Measurements from ENCODE around the gene GRIN2B. TPM values are rescaled to one million over a fixed set of nuclear protein-coding genes. Genes with fewer than 3 reads are reported as not detected.

The GRIN2B gene
- total RNA-seq, 4 donors from 2014 or later: 0.13 to 0.19 TPM; not detected in 2

DNA sequence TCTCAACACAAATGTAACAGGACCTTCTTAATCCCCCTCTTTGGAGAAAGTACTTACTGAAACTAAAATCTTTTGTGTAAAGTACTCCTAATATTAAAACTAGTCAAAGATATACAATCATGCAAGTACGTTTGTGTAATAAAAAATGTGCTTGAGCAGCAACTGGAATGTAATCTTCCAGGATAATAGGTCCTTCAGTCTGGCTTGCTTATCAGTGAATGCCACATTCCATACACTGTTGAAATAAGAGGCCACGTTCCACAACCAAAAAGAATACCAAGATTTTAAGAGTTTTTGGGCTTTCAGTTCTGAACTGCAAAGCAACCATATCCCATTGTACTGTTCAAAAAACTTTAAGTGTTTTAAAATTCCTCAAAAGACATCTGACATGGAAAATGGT is 26.2 kb upstream of the GRIN2B start:
- DNase-seq: no peak
- Histone ChIP-seq H3K27me3 (no peaks in the 10 kb centered on the region), H3K27ac (no peak overlapping the region), H3K36me3 (no peaks in the 10 kb centered on the region), H3K9me3 (peaks cover 0 to under 1% (median 0%) of the 10 kb centered on the region in 3 donors), H3K4me1 (no peaks in the 10 kb centered on the region), H3K4me3 (no peak overlapping the region)
- TF ChIP-seq, protein P1, sequence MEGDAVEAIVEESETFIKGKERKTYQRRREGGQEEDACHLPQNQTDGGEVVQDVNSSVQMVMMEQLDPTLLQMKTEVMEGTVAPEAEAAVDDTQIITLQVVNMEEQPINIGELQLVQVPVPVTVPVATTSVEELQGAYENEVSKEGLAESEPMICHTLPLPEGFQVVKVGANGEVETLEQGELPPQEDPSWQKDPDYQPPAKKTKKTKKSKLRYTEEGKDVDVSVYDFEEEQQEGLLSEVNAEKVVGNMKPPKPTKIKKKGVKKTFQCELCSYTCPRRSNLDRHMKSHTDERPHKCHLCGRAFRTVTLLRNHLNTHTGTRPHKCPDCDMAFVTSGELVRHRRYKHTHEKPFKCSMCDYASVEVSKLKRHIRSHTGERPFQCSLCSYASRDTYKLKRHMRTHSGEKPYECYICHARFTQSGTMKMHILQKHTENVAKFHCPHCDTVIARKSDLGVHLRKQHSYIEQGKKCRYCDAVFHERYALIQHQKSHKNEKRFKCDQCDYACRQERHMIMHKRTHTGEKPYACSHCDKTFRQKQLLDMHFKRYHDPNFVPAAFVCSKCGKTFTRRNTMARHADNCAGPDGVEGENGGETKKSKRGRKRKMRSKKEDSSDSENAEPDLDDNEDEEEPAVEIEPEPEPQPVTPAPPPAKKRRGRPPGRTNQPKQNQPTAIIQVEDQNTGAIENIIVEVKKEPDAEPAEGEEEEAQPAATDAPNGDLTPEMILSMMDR (IDR thresholded peaks at IDR 0.05): no peak
- no peak for TF ChIP-seq POLR2A (IDR thresholded peaks at IDR 0.05)
- 17 to 26% methylated on average over 2 of the region's 2 CpGs for WGBS, 2 donors
- intact Hi-C loops (cut with DNase I): no loop called here

DNA sequence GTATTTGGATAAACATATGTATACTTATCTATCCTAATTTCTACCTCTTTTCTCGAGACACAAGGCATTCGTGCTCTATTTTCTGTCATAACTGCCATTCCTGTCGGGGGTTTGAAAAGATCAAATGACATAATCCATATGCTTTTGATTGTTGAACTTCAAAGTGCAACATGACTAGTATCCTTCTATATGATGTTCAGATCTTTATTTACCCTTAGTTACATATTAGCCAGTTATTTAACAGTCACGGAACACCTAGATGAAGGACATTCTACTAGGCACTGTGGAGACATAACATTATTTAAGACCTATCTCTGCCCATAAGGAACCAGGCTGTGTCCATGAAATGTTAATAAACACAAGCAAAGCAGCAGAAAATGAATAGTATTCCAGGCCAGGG is 11.2 kb upstream of the GRIN2B start:
- Histone ChIP-seq H3K36me3 (no peaks in the 10 kb centered on the region), H3K9me3 (no peaks in the 10 kb centered on the region), H3K27ac (no peak overlapping the region), H3K27me3 (no peaks in the 10 kb centered on the region), H3K4me3 (no peak overlapping the region), H3K4me1 (no peaks in the 10 kb centered on the region)
- no peak for TF ChIP-seq POLR2A (IDR thresholded peaks at IDR 0.05)
- TF ChIP-seq, protein P1 (IDR thresholded peaks at IDR 0.05): no peak
- intact Hi-C loops (cut with DNase I): no loop called here
- WGBS, 2 donors: 50 to 58% methylated on average over 4 of the region's 4 CpGs
- no peak for DNase-seq

DNA sequence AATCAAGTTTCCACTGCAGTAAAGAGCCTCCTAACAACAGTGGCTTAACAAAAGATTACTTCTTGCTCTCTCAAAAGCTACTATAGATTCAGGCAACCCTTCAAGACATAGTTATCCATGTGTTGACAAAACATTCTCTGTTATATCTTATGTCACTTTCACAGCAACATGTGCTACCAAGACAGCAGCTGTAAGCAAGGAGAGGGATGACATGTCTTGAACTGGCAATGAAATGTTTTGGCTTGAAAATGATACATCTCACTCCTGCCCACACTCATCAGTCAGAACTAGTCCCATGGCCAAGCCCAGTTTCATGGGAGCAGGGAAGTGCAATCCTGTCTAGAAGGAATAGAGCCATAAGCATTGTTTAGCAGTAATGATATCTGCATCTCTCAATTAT is 10.7 kb upstream of the GRIN2B start:
- H3K27ac ChIP-seq: no peak overlapping the region
- H3K4me1 ChIP-seq: no peaks in the 10 kb centered on the region
- no peaks in the 10 kb centered on the region for H3K27me3 ChIP-seq
- DNase-seq: no peak
- no peaks in the 10 kb centered on the region for H3K9me3 ChIP-seq
- intact Hi-C loops (cut with DNase I): no loop called here
- H3K36me3 ChIP-seq: no peaks in the 10 kb centered on the region
- TF ChIP-seq, protein P1 (IDR thresholded peaks at IDR 0.05): no peak
- TF ChIP-seq POLR2A (IDR thresholded peaks at IDR 0.05): no peak
- H3K4me3 ChIP-seq: no peak overlapping the region

DNA sequence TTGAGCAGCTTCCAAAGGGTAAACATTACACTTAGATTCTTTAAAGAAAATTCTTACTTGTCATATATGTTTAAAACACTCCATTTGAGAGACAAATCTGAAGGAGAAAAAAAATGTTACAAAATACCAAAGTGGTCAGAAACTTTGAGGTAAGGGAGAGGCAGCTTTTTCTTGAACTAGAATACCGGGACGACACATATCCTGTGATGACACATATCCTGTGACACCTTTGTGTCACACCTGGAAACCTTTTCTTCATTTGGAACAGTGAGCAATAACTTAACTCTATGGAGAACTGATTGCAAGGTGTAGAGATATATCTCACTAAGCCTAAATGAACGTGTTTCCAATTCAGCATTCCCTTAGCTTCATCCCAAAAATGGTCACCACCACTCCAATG is 4.6 kb upstream of the GRIN2B start:
- no peak for TF ChIP-seq POLR2A (IDR thresholded peaks at IDR 0.05)
- TF ChIP-seq, protein P1 (IDR thresholded peaks at IDR 0.05): no peak
- WGBS, 2 donors: 22 to 34% methylated on average over 3 of the region's 3 CpGs

DNA sequence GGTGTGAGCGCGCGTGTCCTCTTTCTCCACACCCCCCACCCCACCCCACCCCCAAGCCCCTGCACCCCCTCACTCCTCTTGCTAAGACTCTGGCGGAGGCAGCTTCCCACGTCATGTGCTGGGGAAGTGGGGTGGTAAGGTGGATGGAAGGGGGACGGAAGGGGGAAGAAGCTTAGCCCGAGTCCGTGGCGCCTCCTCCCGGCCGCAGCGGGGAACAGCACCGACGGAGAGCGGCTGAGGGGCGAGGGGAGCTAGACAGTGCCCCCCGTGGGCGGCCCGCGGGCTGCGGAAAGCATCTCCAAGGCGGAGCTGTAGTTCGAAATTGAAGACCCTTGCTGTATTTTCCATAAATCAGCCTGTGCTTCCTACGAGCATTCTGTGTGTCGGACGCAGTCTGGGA is 588 bp upstream of the GRIN2B start:
- Histone ChIP-seq H3K36me3 (no peaks in the 10 kb centered on the region), H3K9me3 (no peaks in the 10 kb centered on the region), H3K4me3 (peak overlapping the region in 3 of 4 donors; percentile 15 to 54 (median 36)), H3K27me3 (peaks cover 0 to 84% (median 10%) of the 10 kb centered on the region in 4 donors), H3K27ac (no peak overlapping the region), H3K4me1 (peaks cover 6 to 23% (median 7%) of the 10 kb centered on the region in 3 donors)
- TF ChIP-seq, protein P1 (IDR thresholded peaks at IDR 0.05): no peak
- no peak for TF ChIP-seq POLR2A (IDR thresholded peaks at IDR 0.05)
- DNase-seq: no peak
- intact Hi-C loops (cut with DNase I): no loop called here
- 11 to 15% methylated on average over 5 to 17 of the region's 26 CpGs for WGBS, 2 donors

More for the DNA sequence above, 4.6 kb upstream of the GRIN2B start:
- Histone ChIP-seq H3K4me1 (peaks cover under 1 to 13% (median 3%) of the 10 kb centered on the region in 3 donors), H3K36me3 (no peaks in the 10 kb centered on the region), H3K4me3 (no peak overlapping the region), H3K27me3 (peaks cover 0 to 44% (median 6%) of the 10 kb centered on the region in 4 donors), H3K27ac (no peak overlapping the region), H3K9me3 (no peaks in the 10 kb centered on the region)
- intact Hi-C loops (cut with DNase I): no loop called here
- DNase-seq: no peak

All from esophagus squamous epithelium (tissue), 5 donors.